Ureter (tissue), 1 donor: ENCODE measurements around the gene STK33. TPM values are rescaled to one million over a fixed set of nuclear protein-coding genes. Genes with fewer than 3 reads are reported as not detected.

Experiments used
- DNase-seq: peaks from one replicate; pipeline ENCODE4 v3.0.0-alpha.2; 2020; ENCODE audit warnings: low spot score
- total RNA-seq: library from RNA; stranded (reverse); gene quantifications from one replicate; pipeline ENCODE4 v1.2.4, GENCODE V29; 2023
- donor health status: DM: yes; HTN: yes; CAD: no.

The STK33 gene
- total RNA-seq, 1 donor from 2014 or later: 13.1 TPM

DNA sequence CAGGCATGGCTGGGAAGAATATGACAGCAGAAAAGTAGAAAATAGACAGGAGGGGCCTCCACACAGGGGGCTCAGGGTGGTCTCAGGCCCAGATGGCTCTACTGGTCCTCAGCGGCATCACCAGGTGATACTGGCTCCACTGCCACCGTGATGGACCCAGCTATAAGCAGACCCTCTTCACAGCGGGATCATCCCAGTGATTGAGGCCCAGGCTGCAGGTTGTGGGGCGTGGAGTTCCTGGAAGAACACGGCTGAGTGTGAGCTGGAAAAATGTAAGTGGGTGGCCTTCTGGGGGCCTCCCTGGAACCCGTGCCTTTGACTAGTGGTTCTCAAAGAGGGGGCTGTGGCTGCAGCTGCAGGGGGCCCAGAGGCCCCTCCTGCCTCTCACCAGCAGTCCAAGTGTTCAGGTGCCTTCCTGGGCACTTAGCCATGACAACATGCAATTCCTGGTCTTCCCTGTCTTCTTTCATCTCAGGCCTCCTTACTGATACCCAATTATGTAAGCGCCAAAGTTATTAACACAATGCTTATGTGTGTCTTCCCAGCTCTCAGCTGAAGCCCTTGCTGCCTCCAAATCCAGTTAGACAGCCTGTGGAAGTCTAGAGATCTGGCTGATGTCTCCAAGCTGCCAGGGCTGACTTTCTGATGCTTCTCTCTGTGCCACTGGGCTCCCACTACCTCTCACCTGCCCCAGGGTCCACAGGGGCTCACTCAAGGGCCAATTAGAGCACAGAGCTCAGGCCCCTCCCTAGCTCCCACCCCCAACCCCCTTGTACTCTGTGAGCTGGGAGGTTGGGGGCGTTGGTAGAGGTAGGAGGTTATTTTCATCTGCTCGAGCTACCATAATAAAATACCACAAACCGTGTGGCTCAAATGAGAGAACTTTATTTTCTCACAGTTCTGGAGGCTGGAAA is 220.3 kb downstream of the STK33 start:
- no peak for DNase-seq

DNA sequence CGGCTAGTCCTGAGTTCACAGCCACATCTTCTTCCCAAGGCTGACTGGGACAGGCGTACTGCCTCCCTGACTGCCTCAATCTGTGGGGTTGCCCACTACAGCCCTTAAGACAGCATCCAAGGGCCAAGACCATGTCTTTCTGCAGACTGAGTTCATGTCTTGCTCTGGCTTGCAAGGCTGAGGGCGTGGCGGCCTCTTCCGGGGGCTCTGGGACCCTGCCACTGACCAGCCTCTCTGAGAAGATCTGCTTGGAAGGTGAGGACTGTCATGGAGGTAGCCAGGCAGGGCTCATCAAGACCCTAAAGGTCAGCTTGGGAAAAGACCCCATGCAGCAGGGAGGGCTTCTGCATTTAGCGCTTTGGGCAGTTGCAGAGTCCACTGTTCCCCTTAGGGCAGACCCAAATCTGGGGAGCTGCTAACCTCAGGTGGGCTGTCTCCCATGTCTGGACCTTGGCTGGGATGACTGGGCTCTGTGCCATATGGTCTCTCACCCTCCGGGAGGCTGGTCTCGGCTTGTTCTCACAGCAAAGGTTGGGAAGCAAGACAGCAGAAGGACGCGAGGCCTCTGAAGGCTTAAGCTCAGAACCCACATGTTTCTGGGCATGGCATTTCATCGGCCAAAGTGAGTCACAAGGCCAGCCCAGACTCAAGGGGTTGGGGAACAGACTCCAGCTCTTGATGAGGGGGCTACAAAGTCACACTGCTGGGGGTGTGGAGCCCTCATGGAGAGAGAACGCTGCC is 221.2 kb downstream of the STK33 start:
- DNase-seq: no peak

DNA sequence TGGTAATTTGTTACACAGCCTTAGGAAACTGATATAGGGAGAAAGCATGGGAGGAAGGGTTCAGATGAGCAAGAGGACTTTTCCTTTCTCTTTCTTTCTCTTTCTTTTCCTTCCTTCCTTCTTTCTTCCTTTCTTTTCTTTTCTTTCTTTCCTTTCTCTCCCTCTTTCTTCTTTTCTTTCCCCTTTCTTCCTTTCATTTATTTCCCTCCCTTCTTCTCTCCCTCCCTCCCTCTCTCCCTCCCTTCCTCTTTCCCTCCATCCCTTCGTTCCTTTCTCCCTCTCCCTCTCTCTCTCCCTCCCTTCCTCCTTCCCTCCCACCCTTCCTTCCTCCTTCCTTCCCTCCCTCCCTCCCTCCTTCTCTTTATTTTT is 222.5 kb downstream of the STK33 start:
- DNase-seq: no peak

DNA sequence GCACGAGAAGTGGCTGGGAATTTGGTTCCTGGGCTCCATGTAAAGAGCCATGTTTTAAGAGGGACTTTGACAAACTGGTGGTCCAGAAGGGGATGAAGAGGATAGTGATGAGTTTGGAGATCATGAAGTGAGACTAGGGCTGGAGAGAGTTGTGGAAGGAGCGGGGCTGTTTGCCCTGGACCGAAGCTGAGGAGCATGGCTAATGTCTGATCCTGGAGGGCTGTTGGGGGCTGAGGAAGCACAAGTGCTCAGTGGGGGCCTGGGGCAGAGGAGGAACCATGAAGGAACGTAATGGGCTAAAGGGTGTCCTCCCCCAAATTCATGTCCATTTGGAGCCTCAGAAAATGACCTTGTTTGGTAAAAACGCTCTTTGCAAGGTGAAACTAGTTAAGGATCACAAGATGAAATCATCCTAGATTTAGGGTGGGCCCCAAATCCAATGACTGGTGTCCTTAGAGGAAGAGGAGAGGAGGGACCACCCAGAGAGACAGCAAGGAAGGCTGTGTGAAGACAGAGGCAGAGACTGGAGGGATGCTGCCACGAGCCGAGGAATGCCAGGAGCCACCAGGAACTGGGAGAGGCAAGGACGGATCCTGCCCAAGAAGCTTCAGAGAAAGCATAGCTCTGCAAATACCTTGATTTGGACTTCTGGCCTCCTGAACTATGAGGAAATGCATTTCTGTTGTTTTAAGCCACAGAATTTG is 223.1 kb downstream of the STK33 start:
- DNase-seq: no peak

DNA sequence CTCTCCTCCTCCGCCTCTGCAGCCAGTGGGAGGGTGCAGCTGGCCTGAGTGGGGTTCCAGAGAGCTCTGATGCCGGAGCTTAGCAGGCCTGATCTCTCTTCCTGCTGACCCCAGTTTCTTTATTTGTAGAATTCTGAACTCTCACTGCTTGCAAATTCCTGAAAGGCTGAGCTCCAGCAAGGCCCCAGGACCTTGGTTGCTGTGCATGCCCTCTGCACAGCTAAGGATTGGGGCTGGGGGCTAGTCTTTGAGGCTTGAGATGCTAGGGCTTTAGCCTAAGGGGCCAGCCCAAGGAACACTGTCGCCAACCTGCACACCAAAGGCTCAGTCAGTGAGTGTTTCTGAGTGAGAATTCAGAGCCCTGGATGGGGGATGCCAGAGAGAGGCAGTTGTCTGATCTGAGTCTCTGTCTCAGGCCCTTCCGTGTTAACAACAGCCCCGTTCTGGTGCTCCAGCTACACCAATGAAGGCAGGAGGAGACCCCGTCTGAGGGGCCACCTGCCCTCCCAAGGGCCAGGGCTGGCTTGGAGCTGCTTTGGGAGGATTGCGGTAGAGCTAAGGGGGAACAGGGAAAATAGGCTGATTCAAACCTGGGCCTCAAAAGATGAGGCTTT is 224.3 kb downstream of the STK33 start:
- no peak for DNase-seq

DNA sequence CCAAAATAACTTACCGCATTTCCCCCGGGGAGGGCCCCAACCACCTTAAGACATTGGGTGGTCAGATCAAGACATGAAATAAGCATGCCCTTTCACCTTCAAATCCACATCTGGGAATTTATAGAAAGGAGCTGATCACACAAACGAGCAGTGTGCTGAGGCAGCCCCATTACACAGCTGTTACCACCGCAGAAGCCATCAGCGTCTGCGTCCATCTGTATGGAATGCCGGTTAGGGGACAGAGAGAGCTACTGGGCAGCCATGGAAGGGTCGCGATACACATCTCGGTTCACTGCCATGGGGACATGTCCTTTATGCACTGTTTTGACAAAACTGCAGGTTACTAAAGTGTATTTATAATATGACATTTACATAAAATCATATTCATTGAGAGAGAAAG is 225.3 kb downstream of the STK33 start:
- no peak for DNase-seq

DNA sequence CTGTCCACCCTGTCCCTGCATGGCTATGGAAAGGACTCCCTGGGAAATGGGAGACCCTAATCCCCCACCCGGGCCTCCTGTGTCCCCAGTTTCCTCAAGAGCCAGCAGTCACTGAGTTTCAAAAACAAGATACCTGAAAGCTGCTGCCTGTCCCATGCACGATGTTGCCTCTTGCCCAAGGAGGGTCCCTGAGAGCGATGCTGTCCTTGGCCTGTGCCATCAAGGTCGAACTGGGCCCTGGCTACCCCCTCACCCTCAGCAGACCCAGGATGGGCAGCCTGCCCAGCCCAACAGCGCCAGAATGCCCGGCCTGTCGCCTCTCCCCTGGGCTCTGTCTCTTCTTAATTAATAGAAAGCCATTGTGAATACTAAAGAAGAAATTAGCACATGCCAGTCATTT is 225.8 kb downstream of the STK33 start:
- no peak for DNase-seq

DNA sequence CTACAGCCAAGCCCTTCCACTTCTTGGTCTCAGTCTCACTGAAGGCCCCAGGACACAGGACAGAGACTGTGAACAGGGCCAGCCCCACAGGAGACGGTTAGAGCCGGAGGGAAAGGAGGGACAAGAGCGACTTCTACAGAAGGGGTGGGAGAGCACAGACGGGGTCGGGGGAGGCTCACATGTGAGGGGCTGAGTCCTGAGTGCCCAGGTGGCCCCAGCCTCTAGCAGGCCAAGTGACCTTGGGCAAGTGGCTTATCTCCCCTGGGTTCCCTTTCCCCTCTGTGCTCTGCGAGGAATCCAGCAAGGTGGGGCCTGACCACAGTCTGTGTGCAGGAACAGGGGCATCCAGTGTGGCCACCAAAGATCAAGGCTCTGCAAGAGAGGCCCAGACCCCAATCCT is 227.7 kb downstream of the STK33 start:
- DNase-seq: no peak

DNA sequence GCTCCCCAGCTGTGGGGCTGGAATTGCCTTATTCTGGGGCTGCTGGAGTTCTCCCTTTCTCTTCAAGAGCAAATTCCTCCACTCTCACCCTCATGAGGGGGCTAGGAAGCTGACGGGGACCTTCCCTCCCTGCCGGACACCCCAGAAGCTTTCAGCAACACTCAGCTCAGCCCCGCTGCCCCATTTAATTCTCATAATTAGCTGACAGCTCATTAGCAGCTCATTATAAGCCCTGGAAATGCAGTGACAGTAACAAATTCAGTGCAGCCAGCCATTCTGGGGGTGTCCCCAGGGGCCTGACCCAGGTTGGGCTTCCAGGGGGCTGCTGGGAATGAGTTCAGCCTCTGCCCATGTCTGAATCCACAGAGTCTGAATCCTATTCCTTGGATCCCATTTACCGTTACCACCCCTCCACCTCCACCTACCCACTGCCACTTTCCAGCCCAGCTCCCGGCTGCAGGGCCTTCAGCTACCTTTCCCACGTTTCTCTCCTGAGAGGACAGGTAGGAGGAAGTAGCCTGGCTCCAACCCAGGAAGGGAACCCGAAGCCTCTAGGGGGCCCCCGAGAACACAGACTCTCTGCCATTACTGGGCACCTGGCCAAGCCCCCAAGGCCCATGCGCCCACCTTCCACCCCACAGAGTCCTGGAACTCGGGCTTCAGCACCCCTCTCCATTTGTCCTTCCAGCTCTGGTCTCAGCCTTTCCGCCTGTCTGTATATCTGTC is 228.6 kb downstream of the STK33 start:
- DNase-seq: no peak

DNA sequence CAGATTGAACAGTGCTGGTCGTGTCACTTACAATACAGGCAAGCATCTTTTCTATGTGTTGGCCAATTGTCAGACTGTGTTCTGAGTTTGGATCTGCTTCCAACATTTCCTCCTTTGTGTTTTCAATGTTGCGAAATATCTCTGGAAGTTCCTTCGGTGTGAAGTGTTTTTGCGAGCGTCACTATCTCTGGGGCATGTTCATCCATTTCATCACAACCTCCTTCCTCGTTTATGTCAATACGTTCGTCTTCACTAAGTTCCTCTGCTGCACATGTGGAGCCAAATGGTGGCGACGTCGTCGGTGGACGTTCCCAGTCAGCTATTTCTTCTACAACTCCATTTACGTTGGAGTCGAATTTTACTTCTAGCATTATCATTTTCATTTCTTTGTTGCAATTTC is 230.1 kb downstream of the STK33 start:
- DNase-seq: no peak

DNA sequence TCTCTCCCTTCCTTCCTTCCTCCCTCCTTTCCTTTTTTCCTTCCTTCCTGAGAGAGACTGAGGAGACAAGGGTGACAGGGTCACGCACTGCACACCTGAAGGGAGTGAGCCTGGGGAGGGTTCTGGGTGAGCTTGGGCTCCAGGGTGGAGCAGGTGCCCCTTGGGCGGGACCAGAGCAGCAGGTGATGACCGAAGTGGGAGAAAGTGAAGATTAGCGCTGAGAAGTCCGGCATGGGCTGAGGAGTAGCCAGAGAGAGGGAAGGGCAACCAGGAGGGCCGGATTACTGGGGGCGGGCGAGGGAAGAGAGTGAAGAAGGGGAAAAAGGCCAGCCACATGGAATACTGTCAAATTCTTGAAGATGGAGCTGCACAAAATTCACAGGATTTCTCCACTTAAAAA is 231.1 kb downstream of the STK33 start:
- DNase-seq: no peak

DNA sequence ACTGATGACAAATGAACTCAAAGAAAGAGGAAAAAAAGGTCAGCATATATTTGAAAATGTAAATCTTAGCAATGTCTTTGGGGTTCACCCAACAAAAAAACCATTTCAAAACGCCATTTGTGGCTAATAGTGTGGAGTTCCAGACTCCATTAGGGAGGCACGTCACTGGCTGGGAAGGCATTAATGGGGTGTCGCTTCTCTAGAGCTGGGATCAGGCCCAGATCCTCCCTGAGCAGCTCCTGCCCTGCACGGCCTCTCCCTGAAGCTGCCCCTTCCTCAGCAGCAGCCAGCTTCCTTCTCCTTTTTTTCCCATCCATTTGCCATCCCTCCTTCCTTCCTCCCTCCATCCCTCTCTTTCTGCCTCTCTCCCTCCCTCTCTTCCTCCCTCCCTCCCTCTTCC is 231.5 kb downstream of the STK33 start:
- no peak for DNase-seq

DNA sequence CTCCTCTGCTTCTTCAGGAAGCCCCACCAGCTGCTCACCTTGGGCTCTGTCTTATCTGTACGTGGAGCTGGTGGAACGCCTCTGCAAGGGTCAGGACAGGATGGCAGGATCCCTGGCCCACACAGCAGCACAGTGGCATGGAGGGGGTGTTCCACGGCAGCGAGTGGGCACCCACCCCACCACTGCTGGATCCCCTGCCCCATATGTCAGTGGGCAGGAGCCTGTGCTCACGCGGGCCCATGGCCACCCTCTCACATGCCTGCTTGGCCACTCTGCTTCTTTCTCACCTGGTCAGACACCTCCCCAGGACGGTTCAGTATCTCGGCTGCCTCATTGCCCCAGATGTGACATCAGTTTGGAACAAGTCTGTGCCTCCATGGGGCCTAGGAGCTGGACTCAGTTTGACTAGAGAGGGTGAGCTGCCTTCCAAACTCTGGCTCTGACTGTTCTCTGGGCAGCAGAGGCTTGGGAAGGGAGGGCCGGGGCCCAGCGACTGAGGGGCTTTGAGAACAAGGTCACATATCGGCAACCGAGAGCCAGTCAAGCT is 232.3 kb downstream of the STK33 start:
- DNase-seq: no peak

DNA sequence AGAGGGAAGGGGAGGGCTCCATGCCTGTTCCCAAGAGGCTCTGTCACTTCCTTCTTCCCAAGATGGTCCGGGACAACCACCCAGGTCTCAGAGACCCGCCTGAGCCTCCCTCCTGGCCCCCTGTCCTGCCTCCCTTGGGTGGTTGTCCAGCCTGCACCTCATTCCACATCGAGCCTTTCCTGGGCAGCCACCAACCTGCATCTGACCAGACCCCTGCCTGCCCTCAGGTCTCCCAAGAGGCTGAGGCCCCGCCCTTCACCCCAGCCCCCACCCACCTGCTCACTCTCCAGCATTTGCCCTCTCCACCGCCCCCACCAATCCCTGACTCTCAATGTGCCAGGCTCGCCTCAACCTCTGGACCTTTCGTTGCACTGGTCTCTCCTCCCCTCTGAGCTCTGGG is 232.8 kb downstream of the STK33 start:
- DNase-seq: no peak

DNA sequence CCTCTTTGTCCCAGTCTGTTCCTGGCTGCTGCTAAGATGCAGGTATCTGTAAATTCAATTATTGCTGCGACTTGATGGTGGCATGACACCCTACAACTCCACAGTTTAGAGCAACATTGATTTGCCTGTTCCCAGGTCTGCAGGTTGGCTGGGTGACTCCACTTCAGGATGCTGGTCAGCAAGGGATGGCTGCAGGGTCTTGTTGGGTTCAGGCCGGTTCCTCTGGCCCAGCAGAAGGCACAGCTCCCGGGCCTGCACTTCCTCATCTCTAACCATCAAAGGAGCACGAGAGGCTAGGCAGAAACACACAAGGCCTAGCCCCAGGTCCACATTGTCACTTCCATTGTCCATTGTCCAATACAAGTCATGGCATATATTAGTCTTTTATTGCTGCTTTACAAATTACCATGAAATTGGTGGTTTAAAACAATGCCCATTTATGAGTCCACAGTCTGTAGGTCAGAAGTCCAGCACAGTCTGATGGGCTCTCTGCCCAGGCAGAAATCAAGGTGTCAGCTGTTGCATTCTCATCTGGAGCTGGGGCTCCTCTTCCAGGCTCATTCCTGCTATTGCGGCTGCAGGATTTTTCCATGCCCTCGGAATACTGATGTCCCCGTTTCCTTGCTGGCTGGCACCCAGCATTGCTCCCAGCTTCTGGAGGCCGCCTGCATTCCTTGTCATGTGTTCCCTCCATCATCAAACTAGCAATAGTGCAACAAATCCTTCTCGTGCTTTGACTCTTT is 233.8 kb downstream of the STK33 start:
- no peak for DNase-seq

DNA sequence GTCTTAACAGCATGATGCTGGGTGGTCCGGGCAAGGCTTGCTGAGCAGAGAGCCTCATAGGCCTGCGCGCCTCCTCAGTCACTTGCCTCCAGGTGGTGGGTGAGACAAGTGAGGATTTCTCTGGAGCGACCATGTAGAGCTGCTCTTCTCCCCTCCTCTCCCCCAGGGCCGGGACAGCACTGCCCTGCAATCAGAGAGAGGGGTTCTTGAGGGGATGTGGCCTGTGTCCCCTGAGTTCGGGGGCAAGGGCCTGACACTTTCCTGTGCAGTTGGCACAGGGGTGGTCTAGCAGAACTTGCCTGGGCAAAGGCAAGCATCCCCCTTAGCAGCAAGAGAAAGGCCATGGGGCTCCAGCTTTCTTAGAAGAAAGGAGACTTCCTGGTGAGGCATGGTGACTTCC is 234.5 kb downstream of the STK33 start:
- DNase-seq: no peak

DNA sequence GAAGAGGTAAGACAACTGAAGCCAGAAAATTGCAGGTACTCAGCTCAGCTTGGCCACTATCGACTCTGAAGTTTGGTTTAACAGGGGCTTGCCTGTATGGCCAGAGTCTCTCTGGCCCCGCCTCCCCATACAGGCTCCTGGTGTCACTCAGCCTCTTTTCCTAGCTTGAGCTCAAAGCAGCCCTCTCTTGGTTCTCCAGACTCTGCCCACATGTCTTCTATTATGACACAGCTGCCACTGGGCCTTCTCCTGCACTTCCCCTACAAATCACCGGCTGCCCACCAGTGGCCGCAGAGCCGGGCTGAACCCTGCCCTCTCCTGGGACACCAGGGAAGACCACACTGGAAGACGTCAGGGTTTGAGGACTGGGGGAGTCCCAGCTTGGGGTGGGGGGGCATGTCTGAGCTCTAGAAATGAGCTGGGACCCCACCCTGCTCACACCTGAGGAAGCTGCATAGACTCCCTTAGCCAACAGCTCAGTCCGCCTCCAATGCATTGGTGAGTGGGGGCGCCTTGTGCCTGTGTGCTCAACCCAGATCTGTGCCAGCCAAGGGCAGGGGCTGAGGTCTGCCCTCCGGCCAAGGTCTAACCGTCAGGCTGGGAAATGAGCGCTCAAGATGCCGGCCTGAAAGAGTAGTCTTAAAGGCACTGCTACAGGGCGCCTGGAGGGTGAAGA is 236.0 kb downstream of the STK33 start:
- DNase-seq: no peak

DNA sequence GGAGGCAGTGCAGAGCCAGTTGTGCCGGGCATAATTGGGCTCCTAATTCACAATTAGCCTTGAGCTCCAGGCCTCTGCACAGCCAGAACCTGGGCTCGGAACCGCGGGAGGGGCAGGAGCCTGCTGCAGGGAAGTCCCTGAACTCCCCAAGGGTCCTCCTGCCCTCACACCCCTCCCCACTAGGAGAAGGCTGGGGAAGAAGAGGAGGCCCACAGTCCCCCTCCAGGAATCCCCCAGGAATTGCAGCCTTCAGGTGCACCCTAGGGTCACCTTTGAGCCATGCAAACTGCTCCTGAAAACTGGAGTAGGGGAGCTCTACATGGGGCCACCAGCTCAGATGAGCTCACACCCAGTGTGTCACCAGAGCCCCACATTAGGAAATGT is 236.5 kb downstream of the STK33 start:
- DNase-seq: no peak

DNA sequence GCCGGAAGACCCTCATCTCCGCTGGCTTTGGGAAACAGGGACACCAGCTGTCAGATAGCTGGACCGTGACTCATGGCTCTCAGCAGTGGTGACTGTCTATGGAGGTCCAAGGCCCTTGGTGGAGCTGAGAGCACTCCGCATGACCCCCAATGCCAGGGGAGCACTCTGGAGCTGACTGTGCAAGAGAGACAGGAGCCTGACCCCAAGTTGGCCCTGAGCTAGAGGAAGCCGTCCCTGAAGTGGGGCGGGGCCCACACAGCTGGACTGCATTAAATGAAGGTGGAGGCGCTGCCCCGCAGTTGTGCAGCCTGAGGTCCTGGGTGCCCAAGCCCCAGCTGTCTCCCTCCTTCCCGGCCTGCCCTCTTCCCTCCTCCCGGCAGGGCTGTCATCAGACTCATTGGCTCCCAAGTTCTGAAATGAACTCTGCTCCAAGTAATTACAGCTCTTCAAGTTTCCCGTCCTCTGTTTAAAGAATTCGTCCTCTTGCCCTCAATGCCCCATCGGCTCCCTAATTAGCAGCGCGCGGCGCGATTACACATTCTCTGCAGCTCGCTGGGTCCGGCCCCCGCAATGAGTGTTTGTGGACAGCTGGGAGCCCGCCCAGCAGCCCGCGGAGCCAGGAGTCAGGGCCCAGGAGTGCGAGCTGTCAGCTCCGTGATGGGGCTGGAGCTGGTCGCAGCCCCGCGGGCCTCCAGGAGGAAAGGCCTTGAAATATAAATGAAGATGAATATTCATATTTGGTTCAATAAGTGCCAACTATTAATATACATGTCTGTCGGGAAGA is 237.1 kb downstream of the STK33 start:
- no peak for DNase-seq
